ENCODE results near the gene FRMD7.

DNA sequence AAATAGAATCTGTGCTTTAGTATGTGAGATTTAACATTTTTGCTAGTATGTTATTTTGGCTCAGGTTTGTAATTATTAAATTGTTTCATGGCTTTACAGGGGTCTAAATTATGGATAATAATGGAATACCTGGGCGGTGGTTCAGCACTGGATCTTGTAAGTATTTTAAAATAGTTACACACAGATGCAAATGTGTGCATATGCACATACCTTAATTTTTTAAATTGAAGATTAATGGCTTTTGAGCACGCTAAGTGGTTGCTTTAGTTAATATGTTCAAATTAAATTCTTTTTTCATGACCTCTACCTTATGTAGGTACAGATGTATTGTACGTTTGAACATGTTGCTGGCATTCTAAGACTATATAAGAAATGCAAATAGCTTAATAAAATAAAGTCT, 64.5 kb downstream of the FRMD7 start:
- TF ChIP-seq, protein P1, sequence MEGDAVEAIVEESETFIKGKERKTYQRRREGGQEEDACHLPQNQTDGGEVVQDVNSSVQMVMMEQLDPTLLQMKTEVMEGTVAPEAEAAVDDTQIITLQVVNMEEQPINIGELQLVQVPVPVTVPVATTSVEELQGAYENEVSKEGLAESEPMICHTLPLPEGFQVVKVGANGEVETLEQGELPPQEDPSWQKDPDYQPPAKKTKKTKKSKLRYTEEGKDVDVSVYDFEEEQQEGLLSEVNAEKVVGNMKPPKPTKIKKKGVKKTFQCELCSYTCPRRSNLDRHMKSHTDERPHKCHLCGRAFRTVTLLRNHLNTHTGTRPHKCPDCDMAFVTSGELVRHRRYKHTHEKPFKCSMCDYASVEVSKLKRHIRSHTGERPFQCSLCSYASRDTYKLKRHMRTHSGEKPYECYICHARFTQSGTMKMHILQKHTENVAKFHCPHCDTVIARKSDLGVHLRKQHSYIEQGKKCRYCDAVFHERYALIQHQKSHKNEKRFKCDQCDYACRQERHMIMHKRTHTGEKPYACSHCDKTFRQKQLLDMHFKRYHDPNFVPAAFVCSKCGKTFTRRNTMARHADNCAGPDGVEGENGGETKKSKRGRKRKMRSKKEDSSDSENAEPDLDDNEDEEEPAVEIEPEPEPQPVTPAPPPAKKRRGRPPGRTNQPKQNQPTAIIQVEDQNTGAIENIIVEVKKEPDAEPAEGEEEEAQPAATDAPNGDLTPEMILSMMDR (IDR thresholded peaks at IDR 0.05; ENCODE audit: insufficient read depth, low read length, poor library complexity, severe bottlenecking) = no peak
- TF ChIP-seq EZH2phosphoT487 (conservative IDR thresholded peaks at IDR 0.05; ENCODE audit: low read length) = no peak
